ENCODE measurements around the gene IFT122. TPM values are rescaled to one million over a fixed set of nuclear protein-coding genes. Genes with fewer than 3 reads are reported as not detected.

IFT122 gene
- total RNA-seq, 1 experiment from 2014 or later: 30.0 TPM

- Mint-ChIP-seq H3K4me3 (ENCODE audit: unreplicated experiment) (no peak overlapping the region), H3K27ac (ENCODE audit: unreplicated experiment) (no peak overlapping the region), H3K9me3 (ENCODE audit: unreplicated experiment) (no peaks in the 10 kb centered on the region), H3K36me3 (ENCODE audit: insufficient read depth, unreplicated experiment) (no peaks in the 10 kb centered on the region), H3K27me3 (ENCODE audit: insufficient read depth, unreplicated experiment) (no peaks in the 10 kb centered on the region), H3K4me1 (ENCODE audit: low read depth, unreplicated experiment) (peaks cover 6% of the 10 kb centered on the region)
- intact Hi-C loops (cut with micrococcal nuclease; ENCODE audit: unreplicated experiment): no loop called here
- no peak for DNase-seq
- CTCF ChIA-PET: no interaction called here
- H3K4me1 ChIP-seq: peaks cover 11% of the 10 kb centered on the region
- H3K27me3 ChIP-seq (replicated peaks; ENCODE audit: control insufficient read depth, insufficient read depth, low read length): no peaks in the 10 kb centered on the region
- no peak overlapping the region for H3K4me3 ChIP-seq (ENCODE audit: low read depth, low read length)
- no peak for TF ChIP-seq CTCF (IDR thresholded peaks at IDR 0.05; ENCODE audit: insufficient read depth in 1 of 2, low read depth in 1 of 2, low read length in 1 of 2, severe bottlenecking in 1 of 2, unreplicated experiment in 1 of 2)
- BruUV-seq (replicated peaks): no TSS peak
- POLR2A ChIA-PET: no interaction called here
- no peaks in the 10 kb centered on the region; the same call in 1 of the 2 replicates for H3K36me3 ChIP-seq (ENCODE audit: control insufficient read depth, insufficient read depth, low read length)
- no peaks in the 10 kb centered on the region for H3K9me3 ChIP-seq
These were observed 65.3 kb downstream of the IFT122 start for GRCh38 chr3:129505341-129505740.

GRCh38 chr3:129506231-129506742 is 66.3 kb downstream of the IFT122 start:
- H3K9me3 ChIP-seq: no peaks in the 10 kb centered on the region
- H3K4me1 ChIP-seq: peaks cover 11% of the 10 kb centered on the region
- H3K27me3 Mint-ChIP-seq (ENCODE audit: insufficient read depth, unreplicated experiment): no peaks in the 10 kb centered on the region
- no TSS peak for BruUV-seq (replicated peaks)
- CTCF ChIA-PET: interaction anchor here (1.3 kb wide), 1 partner anchor 16 kb away, joined by 4 read pairs; no protein-coding TSS in a partner anchor
- H3K27me3 ChIP-seq (replicated peaks; ENCODE audit: control insufficient read depth, insufficient read depth, low read length): no peaks in the 10 kb centered on the region
- POLR2A ChIA-PET: no interaction called here
- TF ChIP-seq CTCF (IDR thresholded peaks at IDR 0.05; ENCODE audit: insufficient read depth in 1 of 2, low read depth in 1 of 2, low read length in 1 of 2, severe bottlenecking in 1 of 2, unreplicated experiment in 1 of 2): no peak
- H3K4me3 Mint-ChIP-seq (ENCODE audit: unreplicated experiment): no peak overlapping the region
- no peak overlapping the region for H3K4me3 ChIP-seq (ENCODE audit: low read depth, low read length)
- no peak for DNase-seq
- H3K9me3 Mint-ChIP-seq (ENCODE audit: unreplicated experiment): no peaks in the 10 kb centered on the region
- H3K36me3 Mint-ChIP-seq (ENCODE audit: insufficient read depth, unreplicated experiment): no peaks in the 10 kb centered on the region
- intact Hi-C loops (cut with micrococcal nuclease; ENCODE audit: unreplicated experiment): no loop called here
- no peak overlapping the region for H3K27ac Mint-ChIP-seq (ENCODE audit: unreplicated experiment)
- peaks cover 6% of the 10 kb centered on the region for H3K4me1 Mint-ChIP-seq (ENCODE audit: low read depth, unreplicated experiment)
- H3K36me3 ChIP-seq (ENCODE audit: control insufficient read depth, insufficient read depth, low read length): no peaks in the 10 kb centered on the region; the same call in 1 of the 2 replicates

- Histone ChIP-seq H3K27me3 (replicated peaks; ENCODE audit: control insufficient read depth, insufficient read depth, low read length) (no peaks in the 10 kb centered on the region), H3K4me1 (peaks cover 11% of the 10 kb centered on the region), H3K36me3 (ENCODE audit: control insufficient read depth, insufficient read depth, low read length) (no peaks in the 10 kb centered on the region; the same call in 1 of the 2 replicates), H3K4me3 (ENCODE audit: low read depth, low read length) (no peak overlapping the region), H3K9me3 (no peaks in the 10 kb centered on the region)
- H3K4me1 Mint-ChIP-seq (ENCODE audit: low read depth, unreplicated experiment): peaks cover 6% of the 10 kb centered on the region
- TF ChIP-seq CTCF (IDR thresholded peaks at IDR 0.05; ENCODE audit: insufficient read depth in 1 of 2, low read depth in 1 of 2, low read length in 1 of 2, severe bottlenecking in 1 of 2, unreplicated experiment in 1 of 2): no peak
- no peaks in the 10 kb centered on the region for H3K9me3 Mint-ChIP-seq (ENCODE audit: unreplicated experiment)
- H3K27ac Mint-ChIP-seq (ENCODE audit: unreplicated experiment): no peak overlapping the region
- POLR2A ChIA-PET: no interaction called here
- H3K36me3 Mint-ChIP-seq (ENCODE audit: insufficient read depth, unreplicated experiment): no peaks in the 10 kb centered on the region
- BruUV-seq (replicated peaks): no TSS peak
- H3K27me3 Mint-ChIP-seq (ENCODE audit: insufficient read depth, unreplicated experiment): no peaks in the 10 kb centered on the region
- no peak overlapping the region for H3K4me3 Mint-ChIP-seq (ENCODE audit: unreplicated experiment)
- intact Hi-C loops (cut with micrococcal nuclease; ENCODE audit: unreplicated experiment): no loop called here
- DNase-seq: no peak
- CTCF ChIA-PET: no interaction called here
These were observed 67.3 kb downstream of the IFT122 start for GRCh38 chr3:129507181-129507831.
